ENCODE data around the gene NKX3-2.

Gene NKX3-2

DNA sequence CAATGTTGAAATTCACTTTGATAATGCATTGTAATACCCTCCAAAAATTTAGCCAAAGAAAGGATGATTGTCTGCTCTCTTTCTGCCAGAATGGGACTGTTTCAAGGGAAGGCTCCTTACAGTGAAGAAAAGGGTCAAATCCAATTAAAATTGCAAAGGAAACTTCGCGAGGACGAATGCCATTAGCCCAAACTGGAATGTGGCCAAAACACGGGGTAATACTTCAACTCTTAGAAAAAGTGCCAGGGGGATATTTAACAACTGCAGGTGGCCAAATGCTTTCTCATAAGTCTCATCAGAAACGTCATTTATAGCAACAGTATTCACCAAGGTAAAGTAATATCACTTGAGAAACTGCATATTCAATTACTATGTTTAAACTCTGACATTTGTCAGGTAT is 29.0 kb downstream of the NKX3-2 start:
- H3K23ac ChIP-seq (ENCODE audit: low read length): no peak overlapping the region
- no peak overlapping the region for H2AK5ac ChIP-seq (ENCODE audit: low read length)
- H3K9me3 ChIP-seq (ENCODE audit: insufficient read depth, low read depth, low read length): no peaks in the 10 kb centered on the region
- no peak overlapping the region for H2BK5ac ChIP-seq (ENCODE audit: low read depth, low read length, poor library complexity)
- DNase-seq: no peak
- H3K14ac ChIP-seq (ENCODE audit: low read length): no peak overlapping the region
- H3K27ac ChIP-seq (ENCODE audit: low read depth, low read length): no peak overlapping the region
- no peaks in the 10 kb centered on the region for H3K36me3 ChIP-seq (ENCODE audit: control insufficient read depth in 1 of 2, insufficient read depth in 2 of 2, low read length in 2 of 2)
- no peak overlapping the region for H2BK12ac ChIP-seq (ENCODE audit: low read length)
- H3K4me3 ChIP-seq (ENCODE audit: low read depth, low read length): no peak overlapping the region
- H2BK120ac ChIP-seq (ENCODE audit: insufficient read depth, low read length, poor library complexity): no peak overlapping the region
- H3K4me2 ChIP-seq (ENCODE audit: low read length): no peak overlapping the region
- H3K9ac ChIP-seq (ENCODE audit: low read length): no peak overlapping the region
- H3K79me1 ChIP-seq (ENCODE audit: low read length): no peaks in the 10 kb centered on the region
- no peak overlapping the region for H4K12ac ChIP-seq (ENCODE audit: low read depth, low read length)
- H2AFZ ChIP-seq (ENCODE audit: insufficient read depth, low read length, poor library complexity): no peak overlapping the region
- H3K4me1 ChIP-seq (ENCODE audit: control insufficient read depth in 1 of 2, insufficient read depth in 2 of 2, low read length in 2 of 2): no peaks in the 10 kb centered on the region
- no peak overlapping the region for H3K4ac ChIP-seq (ENCODE audit: low read depth, low read length)
- no peaks in the 10 kb centered on the region for H3K27me3 ChIP-seq (ENCODE audit: insufficient read depth, low read length)
- H3K79me2 ChIP-seq (ENCODE audit: control insufficient read depth, insufficient read depth, low read length, poor library complexity): no peaks in the 10 kb centered on the region
- H4K8ac ChIP-seq (ENCODE audit: low read depth, low read length): no peak overlapping the region
- H4K91ac ChIP-seq (ENCODE audit: low read depth, low read length): no peak overlapping the region
- no CpG with 5 or more reads among the region's 5 CpGs for WGBS (ENCODE audit: extremely low coverage, insufficient coverage, insufficient read length)
- H3K18ac ChIP-seq (ENCODE audit: low read length): no peak overlapping the region

DNA sequence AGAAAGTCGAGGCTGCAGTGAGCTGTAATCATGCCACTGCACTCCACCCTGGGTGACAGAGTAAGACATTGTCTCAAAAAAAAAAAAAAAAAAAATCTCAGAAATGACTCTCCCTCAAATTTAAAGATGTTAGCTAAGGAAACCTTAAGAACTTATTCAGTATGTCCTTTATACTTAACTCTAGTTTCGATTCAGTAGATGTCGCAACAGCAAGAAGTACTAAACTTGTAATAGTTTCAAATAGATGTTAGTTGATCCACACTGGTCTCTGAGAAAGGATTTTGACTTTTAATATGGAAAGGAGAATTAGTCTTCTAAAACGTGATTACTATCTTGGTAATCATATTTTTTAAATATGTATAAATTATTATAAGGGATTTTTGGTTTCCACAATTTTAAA is 29.6 kb downstream of the NKX3-2 start:
- Histone ChIP-seq H3K4me1 (ENCODE audit: control insufficient read depth in 1 of 2, insufficient read depth in 2 of 2, low read length in 2 of 2) (no peaks in the 10 kb centered on the region), H3K36me3 (ENCODE audit: control insufficient read depth in 1 of 2, insufficient read depth in 2 of 2, low read length in 2 of 2) (no peaks in the 10 kb centered on the region), H2BK120ac (ENCODE audit: insufficient read depth, low read length, poor library complexity) (no peak overlapping the region), H3K23ac (ENCODE audit: low read length) (no peak overlapping the region), H3K9me3 (ENCODE audit: insufficient read depth, low read depth, low read length) (no peaks in the 10 kb centered on the region), H3K27me3 (ENCODE audit: insufficient read depth, low read length) (no peaks in the 10 kb centered on the region), H3K27ac (ENCODE audit: low read depth, low read length) (no peak overlapping the region), H3K79me1 (ENCODE audit: low read length) (no peaks in the 10 kb centered on the region), H2AK5ac (ENCODE audit: low read length) (no peak overlapping the region), H2BK12ac (ENCODE audit: low read length) (no peak overlapping the region), H3K79me2 (ENCODE audit: control insufficient read depth, insufficient read depth, low read length, poor library complexity) (no peaks in the 10 kb centered on the region), H3K4me2 (ENCODE audit: low read length) (no peak overlapping the region), H4K8ac (ENCODE audit: low read depth, low read length) (no peak overlapping the region), H3K4me3 (ENCODE audit: low read depth, low read length) (no peak overlapping the region), H3K18ac (ENCODE audit: low read length) (no peak overlapping the region), H3K9ac (ENCODE audit: low read length) (no peak overlapping the region), H4K91ac (ENCODE audit: low read depth, low read length) (no peak overlapping the region), H2BK5ac (ENCODE audit: low read depth, low read length, poor library complexity) (no peak overlapping the region), H2AFZ (ENCODE audit: insufficient read depth, low read length, poor library complexity) (no peak overlapping the region), H4K12ac (ENCODE audit: low read depth, low read length) (no peak overlapping the region), H3K14ac (ENCODE audit: low read length) (no peak overlapping the region), H3K4ac (ENCODE audit: low read depth, low read length) (no peak overlapping the region)
- no peak for DNase-seq
- no CpG with 5 or more reads among the region's 4 CpGs for WGBS (ENCODE audit: extremely low coverage, insufficient coverage, insufficient read length)

DNA sequence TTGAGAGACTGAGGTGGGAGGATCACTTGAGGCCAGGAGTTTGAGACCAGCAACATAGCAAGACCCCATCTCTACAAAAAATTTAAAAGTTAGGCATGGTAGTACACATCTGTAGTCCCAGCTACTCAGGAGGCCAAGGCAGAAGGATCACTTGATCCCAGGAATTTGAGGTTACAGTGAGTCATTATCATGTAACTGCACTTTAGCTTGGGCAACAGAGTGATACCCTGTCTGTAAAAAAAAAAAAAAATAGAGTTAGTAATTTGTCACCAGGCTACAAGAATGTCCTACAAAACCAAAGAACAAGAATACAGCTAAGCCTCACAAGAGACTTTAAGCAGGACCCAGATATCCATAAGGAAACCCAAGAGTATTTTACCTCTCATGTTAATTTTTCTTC is 33.2 kb downstream of the NKX3-2 start:
- Histone ChIP-seq H4K91ac (ENCODE audit: low read depth, low read length) (no peak overlapping the region), H3K36me3 (ENCODE audit: control insufficient read depth in 1 of 2, insufficient read depth in 2 of 2, low read length in 2 of 2) (no peaks in the 10 kb centered on the region), H3K27ac (ENCODE audit: low read depth, low read length) (no peak overlapping the region), H2BK5ac (ENCODE audit: low read depth, low read length, poor library complexity) (no peak overlapping the region), H3K23ac (ENCODE audit: low read length) (no peak overlapping the region), H3K9me3 (ENCODE audit: insufficient read depth, low read depth, low read length) (no peaks in the 10 kb centered on the region), H2BK12ac (ENCODE audit: low read length) (no peak overlapping the region), H3K9ac (ENCODE audit: low read length) (no peak overlapping the region), H3K18ac (ENCODE audit: low read length) (no peak overlapping the region), H3K79me1 (ENCODE audit: low read length) (no peaks in the 10 kb centered on the region), H2BK120ac (ENCODE audit: insufficient read depth, low read length, poor library complexity) (no peak overlapping the region), H3K27me3 (ENCODE audit: insufficient read depth, low read length) (no peaks in the 10 kb centered on the region), H3K14ac (ENCODE audit: low read length) (no peak overlapping the region), H4K8ac (ENCODE audit: low read depth, low read length) (no peak overlapping the region), H3K79me2 (ENCODE audit: control insufficient read depth, insufficient read depth, low read length, poor library complexity) (no peaks in the 10 kb centered on the region), H4K12ac (ENCODE audit: low read depth, low read length) (no peak overlapping the region), H3K4me3 (ENCODE audit: low read depth, low read length) (no peak overlapping the region), H3K4me2 (ENCODE audit: low read length) (no peak overlapping the region), H2AFZ (ENCODE audit: insufficient read depth, low read length, poor library complexity) (no peak overlapping the region), H3K4ac (ENCODE audit: low read depth, low read length) (no peak overlapping the region), H2AK5ac (ENCODE audit: low read length) (no peak overlapping the region), H3K4me1 (ENCODE audit: control insufficient read depth in 1 of 2, insufficient read depth in 2 of 2, low read length in 2 of 2) (no peaks in the 10 kb centered on the region)
- DNase-seq: no peak

DNA sequence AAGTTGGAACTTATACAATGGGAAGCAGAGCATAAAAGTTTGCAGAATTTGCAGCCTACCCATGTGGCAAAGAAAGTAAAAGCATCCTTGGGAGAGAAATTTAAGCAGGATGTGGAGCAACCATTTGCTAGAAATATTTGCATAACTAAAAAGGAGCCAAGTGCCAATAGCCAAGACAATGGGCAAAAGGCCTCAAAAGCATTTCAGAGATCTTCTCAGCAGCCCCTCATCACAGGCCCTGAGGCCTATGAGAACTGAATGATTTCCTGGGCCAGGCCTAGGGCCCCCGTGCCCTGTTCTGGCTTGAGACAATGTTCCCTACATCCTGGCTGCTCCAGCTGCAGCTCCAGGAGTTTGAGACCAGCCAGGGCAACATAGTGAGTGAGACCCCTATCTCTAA is 34.9 kb downstream of the NKX3-2 start:
- Histone ChIP-seq H2BK5ac (ENCODE audit: low read depth, low read length, poor library complexity) (no peak overlapping the region), H3K79me2 (ENCODE audit: control insufficient read depth, insufficient read depth, low read length, poor library complexity) (no peaks in the 10 kb centered on the region), H2BK120ac (ENCODE audit: insufficient read depth, low read length, poor library complexity) (no peak overlapping the region), H4K8ac (ENCODE audit: low read depth, low read length) (no peak overlapping the region), H3K36me3 (ENCODE audit: control insufficient read depth in 1 of 2, insufficient read depth in 2 of 2, low read length in 2 of 2) (no peaks in the 10 kb centered on the region), H4K12ac (ENCODE audit: low read depth, low read length) (no peak overlapping the region), H3K4ac (ENCODE audit: low read depth, low read length) (no peak overlapping the region), H3K4me1 (ENCODE audit: control insufficient read depth in 1 of 2, insufficient read depth in 2 of 2, low read length in 2 of 2) (no peaks in the 10 kb centered on the region), H3K4me3 (ENCODE audit: low read depth, low read length) (no peak overlapping the region), H2AK5ac (ENCODE audit: low read length) (no peak overlapping the region), H3K27me3 (ENCODE audit: insufficient read depth, low read length) (no peaks in the 10 kb centered on the region), H2AFZ (ENCODE audit: insufficient read depth, low read length, poor library complexity) (no peak overlapping the region), H3K14ac (ENCODE audit: low read length) (no peak overlapping the region), H3K18ac (ENCODE audit: low read length) (no peak overlapping the region), H3K23ac (ENCODE audit: low read length) (no peak overlapping the region), H2BK12ac (ENCODE audit: low read length) (no peak overlapping the region), H3K9me3 (ENCODE audit: insufficient read depth, low read depth, low read length) (no peaks in the 10 kb centered on the region), H3K79me1 (ENCODE audit: low read length) (no peaks in the 10 kb centered on the region), H3K9ac (ENCODE audit: low read length) (no peak overlapping the region), H4K91ac (ENCODE audit: low read depth, low read length) (no peak overlapping the region), H3K27ac (ENCODE audit: low read depth, low read length) (no peak overlapping the region), H3K4me2 (ENCODE audit: low read length) (no peak overlapping the region)
- no peak for DNase-seq
- no CpG with 5 or more reads among the region's 1 CpG for WGBS (ENCODE audit: extremely low coverage, insufficient coverage, insufficient read length)

DNA sequence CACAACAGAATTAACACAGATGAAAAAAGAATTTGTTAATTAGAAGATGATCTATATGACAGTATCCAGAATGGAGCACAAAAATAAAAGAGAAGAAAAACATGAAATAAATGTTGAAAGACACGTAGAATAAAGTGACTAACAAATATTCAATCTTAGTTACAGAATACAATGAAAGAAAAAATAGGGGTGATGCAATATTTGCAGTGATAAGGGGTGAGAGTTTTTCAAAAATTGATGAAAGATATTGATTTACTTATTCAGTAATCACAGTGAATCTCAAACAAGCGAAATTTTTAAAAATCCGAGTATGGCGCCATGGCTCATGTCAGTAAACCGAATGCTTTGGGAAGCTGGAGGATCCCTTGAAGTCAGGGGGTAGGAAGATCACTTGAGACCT is 39.9 kb downstream of the NKX3-2 start:
- H3K27ac ChIP-seq (ENCODE audit: low read depth, low read length): no peak overlapping the region
- WGBS (ENCODE audit: extremely low coverage, insufficient coverage, insufficient read length): no CpG with 5 or more reads among the region's 5 CpGs
- H2BK5ac ChIP-seq (ENCODE audit: low read depth, low read length, poor library complexity): no peak overlapping the region
- no peaks in the 10 kb centered on the region for H3K4me1 ChIP-seq (ENCODE audit: control insufficient read depth in 1 of 2, insufficient read depth in 2 of 2, low read length in 2 of 2)
- no peak overlapping the region for H3K18ac ChIP-seq (ENCODE audit: low read length)
- no peak overlapping the region for H2AFZ ChIP-seq (ENCODE audit: insufficient read depth, low read length, poor library complexity)
- no peak overlapping the region for H3K9ac ChIP-seq (ENCODE audit: low read length)
- no peak overlapping the region for H3K14ac ChIP-seq (ENCODE audit: low read length)
- no peak for DNase-seq
- H3K4me2 ChIP-seq (ENCODE audit: low read length): no peak overlapping the region
- no peaks in the 10 kb centered on the region for H3K27me3 ChIP-seq (ENCODE audit: insufficient read depth, low read length)
- H4K8ac ChIP-seq (ENCODE audit: low read depth, low read length): no peak overlapping the region
- no peaks in the 10 kb centered on the region for H3K79me2 ChIP-seq (ENCODE audit: control insufficient read depth, insufficient read depth, low read length, poor library complexity)
- no peak overlapping the region for H3K4me3 ChIP-seq (ENCODE audit: low read depth, low read length)
- no peak overlapping the region for H4K91ac ChIP-seq (ENCODE audit: low read depth, low read length)
- no peak overlapping the region for H2BK12ac ChIP-seq (ENCODE audit: low read length)
- no peak overlapping the region for H3K4ac ChIP-seq (ENCODE audit: low read depth, low read length)
- H3K36me3 ChIP-seq (ENCODE audit: control insufficient read depth in 1 of 2, insufficient read depth in 2 of 2, low read length in 2 of 2): no peaks in the 10 kb centered on the region
- no peak overlapping the region for H4K12ac ChIP-seq (ENCODE audit: low read depth, low read length)
- H3K79me1 ChIP-seq (ENCODE audit: low read length): no peaks in the 10 kb centered on the region
- no peak overlapping the region for H2BK120ac ChIP-seq (ENCODE audit: insufficient read depth, low read length, poor library complexity)
- no peaks in the 10 kb centered on the region for H3K9me3 ChIP-seq (ENCODE audit: insufficient read depth, low read depth, low read length)
- no peak overlapping the region for H3K23ac ChIP-seq (ENCODE audit: low read length)
- H2AK5ac ChIP-seq (ENCODE audit: low read length): no peak overlapping the region

All from trophoblast cell (in vitro differentiated cells and primary cell).